HepG2 (cell line): ENCODE data around the gene PA2G4. TPM values are rescaled to one million over a fixed set of nuclear protein-coding genes. Genes with fewer than 3 reads are reported as not detected.

ENCODE experiments used
- CC2D1A ChIP-seq: sonication (generic); formaldehyde crosslinking; IDR thresholded peaks from 2 replicates; pipeline ENCODE4 v1.8.1; 2023; ENCODE audit warnings: mild to moderate bottlenecking, missing genetic modification reagents
- HNRNPL ChIP-seq: fragments of 200-400 bp; formaldehyde crosslinking; IDR thresholded peaks from 2 replicates; pipeline ENCODE4 v1.6.1; 2017; ENCODE audit warnings: mild to moderate bottlenecking, low read depth, low read length
- JDP2 ChIP-seq: sonication (generic); formaldehyde crosslinking; IDR thresholded peaks from 2 replicates; pipeline ENCODE4 v1.8.1; 2022; ENCODE audit warnings: missing genetic modification reagents, borderline replicate concordance
- KDM5B ChIP-seq: sonication (generic); formaldehyde crosslinking; IDR thresholded peaks from 2 replicates; pipeline ENCODE4 v1.4.0; 2020; ENCODE audit warnings: missing genetic modification reagents, mild to moderate bottlenecking, borderline replicate concordance
- KDM6A ChIP-seq: IDR thresholded peaks from 2 replicates; pipeline ENCODE4 v1.6.1; 2016; ENCODE audit warnings: low read depth
- MATR3 ChIP-seq: sonication (generic); formaldehyde crosslinking; IDR thresholded peaks from 2 replicates; pipeline ENCODE4 v1.4.0; 2020; ENCODE audit warnings: missing genetic modification reagents
- PITX1 ChIP-seq: sonication (generic); formaldehyde crosslinking; IDR thresholded peaks from 2 replicates; pipeline ENCODE4 v1.5.1; 2020; ENCODE audit warnings: mild to moderate bottlenecking, missing genetic modification reagents
- SALL1 ChIP-seq: sonication (generic); formaldehyde crosslinking; IDR thresholded peaks from 2 replicates; pipeline ENCODE4 v1.8.0; 2022; ENCODE audit warnings: mild to moderate bottlenecking, missing genetic modification reagents
- SIN3A ChIP-seq: IDR thresholded peaks from 2 replicates; pipeline ENCODE4 v1.6.1; 2011; ENCODE audit warnings: low read depth, mild to moderate bottlenecking, control low read depth, low read length, borderline replicate concordance
- SMARCC2 ChIP-seq: fragments of 450-650 bp; IDR thresholded peaks from 2 replicates; pipeline ENCODE4 v1.6.1; 2017; ENCODE audit warnings: antibody characterized with exemption, mild to moderate bottlenecking
- ZBTB21 ChIP-seq: sonication (generic); formaldehyde crosslinking; IDR thresholded peaks from 2 replicates; pipeline ENCODE4 v1.4.0; 2020; ENCODE audit warnings: missing genetic modification reagents
- ZC3H4 ChIP-seq: sonication (generic); formaldehyde crosslinking; IDR thresholded peaks from 2 replicates; pipeline ENCODE4 v1.4.0; 2020; ENCODE audit warnings: missing genetic modification reagents, borderline replicate concordance
- ZFP36L2 ChIP-seq: sonication (generic); formaldehyde crosslinking; IDR thresholded peaks from 2 replicates; pipeline ENCODE4 v1.4.0; 2020; ENCODE audit warnings: missing genetic modification reagents
- ZKSCAN5 ChIP-seq: sonication (generic); formaldehyde crosslinking; IDR thresholded peaks from 2 replicates; pipeline ENCODE4 v1.5.1; 2020; ENCODE audit warnings: mild to moderate bottlenecking, missing genetic modification reagents
- ZNF205 ChIP-seq: IDR thresholded peaks from 2 replicates; pipeline ENCODE4 v1.6.1; 2018; ENCODE audit warnings: missing biosample characterization, missing genetic modification reagents
- ZNF235 ChIP-seq: sonication (generic); formaldehyde crosslinking; IDR thresholded peaks from 2 replicates; pipeline ENCODE4 v1.8.1; 2023; ENCODE audit warnings: mild to moderate bottlenecking, missing genetic modification reagents, borderline replicate concordance
- ZNF337 ChIP-seq: sonication (generic); formaldehyde crosslinking; IDR thresholded peaks from 2 replicates; pipeline ENCODE4 v1.5.1; 2020; ENCODE audit warnings: missing genetic modification reagents, low read depth, mild to moderate bottlenecking, borderline replicate concordance
- ZNF441 ChIP-seq: sonication (generic); formaldehyde crosslinking; IDR thresholded peaks from 2 replicates; pipeline ENCODE4 v1.7.0; 2021; ENCODE audit warnings: missing genetic modification reagents, borderline replicate concordance
- polyA plus RNA-seq, 8 experiments: library from polyadenylated mRNA; depleted of rRNA in 3 of 8; stranded (reverse) in 7 of 8; unstranded in 1 of 8; fragments of >200 nt; fragmentation: Illumina TruSeq in 4 of 8; extraction: Trizol in 4 of 8; gene quantifications; 2 replicates each; pipeline versions ENCODE4 v1.2.1 to v1.2.3, GENCODE V29; 2011 to 2016; ENCODE audit warnings: low read depth in 4 of 8, missing spikeins in 1 of 8, mixed read lengths in 1 of 8; ENCODE audit not compliant: insufficient read depth in 1 of 8
- total RNA-seq, 5 experiments: library from RNA; depleted of rRNA; stranded (reverse); fragments of >200 nt; fragmentation: Illumina TruSeq; extraction: Trizol; gene quantifications; 2 replicates each; pipeline ENCODE4 v1.2.3, GENCODE V29; 2016; ENCODE audit warnings: low read depth in 1 of 5
- TF ChIP-seq, protein P1 (sequence below): sonication (generic); formaldehyde crosslinking; IDR thresholded peaks from 2 replicates; pipeline ENCODE4 v1.5.0; 2020; ENCODE audit warnings: missing genetic modification reagents
- TF ChIP-seq, protein P2 (sequence below): sonication (generic); formaldehyde crosslinking; conservative IDR thresholded peaks from 2 replicates; pipeline ENCODE4 v1.8.0; 2022; ENCODE audit warnings: missing genetic modification reagents
- TF ChIP-seq, protein P3 (sequence below): sonication (generic); formaldehyde crosslinking; IDR thresholded peaks from 2 replicates; pipeline ENCODE4 v1.4.0; 2020; ENCODE audit warnings: low read depth, mild to moderate bottlenecking, missing genetic modification reagents
- TF ChIP-seq, protein P4 (sequence below): sonication (generic); formaldehyde crosslinking; IDR thresholded peaks from 2 replicates; pipeline ENCODE4 v1.4.0; 2020; ENCODE audit warnings: low read depth, mild to moderate bottlenecking, missing genetic modification reagents
- TF ChIP-seq, protein P5 (sequence below): sonication (generic); formaldehyde crosslinking; IDR thresholded peaks from 2 replicates; pipeline ENCODE4 v1.9.0; 2021; ENCODE audit warnings: missing genetic modification reagents, mild to moderate bottlenecking, borderline replicate concordance
- TF ChIP-seq, protein P6 (sequence below): sonication (generic); formaldehyde crosslinking; IDR thresholded peaks from 2 replicates; pipeline ENCODE4 v1.8.1; 2023; ENCODE audit warnings: mild to moderate bottlenecking, inconsistent platforms, moderate library complexity, missing genetic modification reagents, borderline replicate concordance

The PA2G4 gene
- total and polyA plus RNA-seq, 2 of the 13 experiments (the other 11 are each of a cell fraction or from before 2014, with no cell fraction given), result 147 to 240 TPM

DNA sequence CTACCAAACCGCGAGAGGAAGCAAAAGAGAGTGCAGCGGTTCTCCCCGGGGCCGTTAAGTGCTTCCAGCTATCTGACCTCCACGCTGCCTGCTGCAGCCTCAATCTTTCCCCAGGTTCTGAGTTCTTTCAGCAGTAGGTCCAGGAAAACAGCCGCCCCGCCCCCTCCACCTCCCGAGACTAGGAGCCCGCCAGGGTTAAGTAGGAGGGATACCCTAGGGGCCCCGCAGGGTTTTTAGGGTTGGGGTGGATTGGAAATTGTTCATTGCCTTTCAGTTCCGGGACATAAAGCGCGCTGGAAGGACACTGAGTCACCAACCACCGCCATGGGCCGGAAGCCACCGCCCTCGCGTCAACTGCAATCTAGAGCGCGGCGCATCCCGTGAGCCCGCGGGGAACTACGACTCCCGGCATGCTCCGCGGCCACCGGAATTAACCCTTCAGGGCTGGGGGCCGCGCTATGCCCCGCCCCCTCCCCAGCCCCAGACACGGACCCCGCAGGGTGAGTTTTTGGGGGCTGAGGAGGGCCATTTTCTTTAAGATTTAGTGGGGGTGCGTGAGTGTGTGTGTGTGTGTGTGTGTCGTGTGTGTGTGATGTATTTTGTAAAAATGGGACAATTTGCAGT, 47.9 kb downstream of the PA2G4 start, which contains the start of gene MYL6B (continued):
- TF ChIP-seq, protein P1, sequence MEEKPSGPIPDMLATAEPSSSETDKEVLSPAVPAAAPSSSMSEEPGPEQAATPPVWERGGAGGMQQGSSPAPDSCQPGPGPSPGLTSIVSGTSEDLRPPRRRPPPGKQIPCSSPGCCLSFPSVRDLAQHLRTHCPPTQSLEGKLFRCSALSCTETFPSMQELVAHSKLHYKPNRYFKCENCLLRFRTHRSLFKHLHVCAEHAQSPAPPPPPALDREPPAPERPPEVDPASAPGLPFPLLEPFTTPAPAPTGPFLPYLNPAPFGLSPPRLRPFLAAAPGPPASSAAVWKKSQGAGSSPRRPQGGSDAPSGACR (CRISPR knock-in tag), result no peak
- TF ChIP-seq JDP2 (CRISPR knock-in tag), result no peak
- TF ChIP-seq MATR3 (CRISPR knock-in tag), result no peak
- TF ChIP-seq ZFP36L2, result no peak
- no peak for TF ChIP-seq ZKSCAN5
- TF ChIP-seq, protein P2, sequence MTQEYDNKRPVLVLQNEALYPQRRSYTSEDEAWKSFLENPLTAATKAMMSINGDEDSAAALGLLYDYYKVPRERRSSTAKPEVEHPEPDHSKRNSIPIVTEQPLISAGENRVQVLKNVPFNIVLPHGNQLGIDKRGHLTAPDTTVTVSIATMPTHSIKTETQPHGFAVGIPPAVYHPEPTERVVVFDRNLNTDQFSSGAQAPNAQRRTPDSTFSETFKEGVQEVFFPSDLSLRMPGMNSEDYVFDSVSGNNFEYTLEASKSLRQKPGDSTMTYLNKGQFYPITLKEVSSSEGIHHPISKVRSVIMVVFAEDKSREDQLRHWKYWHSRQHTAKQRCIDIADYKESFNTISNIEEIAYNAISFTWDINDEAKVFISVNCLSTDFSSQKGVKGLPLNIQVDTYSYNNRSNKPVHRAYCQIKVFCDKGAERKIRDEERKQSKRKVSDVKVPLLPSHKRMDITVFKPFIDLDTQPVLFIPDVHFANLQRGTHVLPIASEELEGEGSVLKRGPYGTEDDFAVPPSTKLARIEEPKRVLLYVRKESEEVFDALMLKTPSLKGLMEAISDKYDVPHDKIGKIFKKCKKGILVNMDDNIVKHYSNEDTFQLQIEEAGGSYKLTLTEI (CRISPR knock-in tag), result no peak
- no peak for TF ChIP-seq CC2D1A (CRISPR knock-in tag)
- TF ChIP-seq, protein P3, sequence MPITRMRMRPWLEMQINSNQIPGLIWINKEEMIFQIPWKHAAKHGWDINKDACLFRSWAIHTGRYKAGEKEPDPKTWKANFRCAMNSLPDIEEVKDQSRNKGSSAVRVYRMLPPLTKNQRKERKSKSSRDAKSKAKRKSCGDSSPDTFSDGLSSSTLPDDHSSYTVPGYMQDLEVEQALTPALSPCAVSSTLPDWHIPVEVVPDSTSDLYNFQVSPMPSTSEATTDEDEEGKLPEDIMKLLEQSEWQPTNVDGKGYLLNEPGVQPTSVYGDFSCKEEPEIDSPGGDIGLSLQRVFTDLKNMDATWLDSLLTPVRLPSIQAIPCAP (CRISPR knock-in tag), result no peak
- TF ChIP-seq ZC3H4 (CRISPR knock-in tag), result no peak
- 0 out of 2 replicates have a peak, but pooled peaks have one; percentile 17 for TF ChIP-seq ZNF205 (CRISPR knock-in tag)
- TF ChIP-seq SIN3A, result peak; percentile 62; the same call in 1 of the 2 replicates
- TF ChIP-seq, protein P4, sequence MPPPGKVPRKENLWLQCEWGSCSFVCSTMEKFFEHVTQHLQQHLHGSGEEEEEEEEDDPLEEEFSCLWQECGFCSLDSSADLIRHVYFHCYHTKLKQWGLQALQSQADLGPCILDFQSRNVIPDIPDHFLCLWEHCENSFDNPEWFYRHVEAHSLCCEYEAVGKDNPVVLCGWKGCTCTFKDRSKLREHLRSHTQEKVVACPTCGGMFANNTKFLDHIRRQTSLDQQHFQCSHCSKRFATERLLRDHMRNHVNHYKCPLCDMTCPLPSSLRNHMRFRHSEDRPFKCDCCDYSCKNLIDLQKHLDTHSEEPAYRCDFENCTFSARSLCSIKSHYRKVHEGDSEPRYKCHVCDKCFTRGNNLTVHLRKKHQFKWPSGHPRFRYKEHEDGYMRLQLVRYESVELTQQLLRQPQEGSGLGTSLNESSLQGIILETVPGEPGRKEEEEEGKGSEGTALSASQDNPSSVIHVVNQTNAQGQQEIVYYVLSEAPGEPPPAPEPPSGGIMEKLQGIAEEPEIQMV (CRISPR knock-in tag), result no peak
- no peak for TF ChIP-seq ZNF337 (CRISPR knock-in tag)
- no peak for TF ChIP-seq SMARCC2
- TF ChIP-seq HNRNPL, result no peak
- TF ChIP-seq, protein P5, sequence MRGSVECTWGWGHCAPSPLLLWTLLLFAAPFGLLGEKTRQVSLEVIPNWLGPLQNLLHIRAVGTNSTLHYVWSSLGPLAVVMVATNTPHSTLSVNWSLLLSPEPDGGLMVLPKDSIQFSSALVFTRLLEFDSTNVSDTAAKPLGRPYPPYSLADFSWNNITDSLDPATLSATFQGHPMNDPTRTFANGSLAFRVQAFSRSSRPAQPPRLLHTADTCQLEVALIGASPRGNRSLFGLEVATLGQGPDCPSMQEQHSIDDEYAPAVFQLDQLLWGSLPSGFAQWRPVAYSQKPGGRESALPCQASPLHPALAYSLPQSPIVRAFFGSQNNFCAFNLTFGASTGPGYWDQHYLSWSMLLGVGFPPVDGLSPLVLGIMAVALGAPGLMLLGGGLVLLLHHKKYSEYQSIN (CRISPR knock-in tag), result no peak
- no peak for TF ChIP-seq ZBTB21 (CRISPR knock-in tag)
- TF ChIP-seq, protein P6, sequence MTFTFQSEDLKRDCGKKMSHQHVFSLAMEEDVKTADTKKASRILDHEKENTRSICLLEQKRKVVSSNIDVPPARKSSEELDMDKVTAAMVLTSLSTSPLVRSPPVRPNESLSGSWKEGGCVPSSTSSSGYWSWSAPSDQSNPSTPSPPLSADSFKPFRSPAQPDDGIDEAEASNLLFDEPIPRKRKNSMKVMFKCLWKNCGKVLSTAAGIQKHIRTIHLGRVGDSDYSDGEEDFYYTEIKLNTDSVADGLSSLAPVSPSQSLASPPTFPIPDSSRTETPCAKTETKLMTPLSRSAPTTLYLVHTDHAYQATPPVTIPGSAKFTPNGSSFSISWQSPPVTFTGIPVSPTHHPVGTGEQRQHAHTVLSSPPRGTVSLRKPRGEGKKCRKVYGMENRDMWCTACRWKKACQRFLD (CRISPR knock-in tag), result no peak
- TF ChIP-seq SALL1 (CRISPR knock-in tag), result peak; percentile 69
- TF ChIP-seq ZNF235, result peak; percentile 73; the same call in 1 of the 2 replicates
- no peak for TF ChIP-seq PITX1 (CRISPR knock-in tag)
- TF ChIP-seq KDM6A (CRISPR knock-in tag), result no peak
- 0 out of 2 replicates have a peak, but pooled peaks have one; percentile 31 for TF ChIP-seq KDM5B (CRISPR knock-in tag)
- TF ChIP-seq ZNF441 (CRISPR knock-in tag), result no peak
